Type B pancreatic cell (in vitro differentiated cells): ENCODE data around the gene FGD4. TPM values are rescaled to one million over a fixed set of nuclear protein-coding genes. Genes with fewer than 3 reads are reported as not detected.

Source experiments
- DNase-seq: peaks from one replicate; pipeline ENCODE4 v3.0.0; 2021; ENCODE audit warnings: mixed read lengths; ENCODE audit not compliant: unreplicated experiment; ENCODE audit errors: extremely low spot score
- H3K27ac Mint-ChIP-seq: 2 replicates; pipeline ENCODE4 v1.8.0; 2021; ENCODE audit warnings: mild to moderate bottlenecking, mixed read lengths
- H3K27me3 Mint-ChIP-seq: 2 replicates; pipeline ENCODE4 v1.8.0; 2021; ENCODE audit warnings: mixed read lengths
- H3K36me3 Mint-ChIP-seq: 2 replicates; pipeline ENCODE4 v1.8.0; 2021; ENCODE audit warnings: mixed read lengths
- H3K4me1 Mint-ChIP-seq: one replicate; pipeline ENCODE4 v1.8.0; 2021; ENCODE audit warnings: mixed read lengths; ENCODE audit not compliant: unreplicated experiment
- H3K4me3 Mint-ChIP-seq: 2 replicates; pipeline ENCODE4 v1.8.0; 2021; ENCODE audit warnings: mild to moderate bottlenecking, mixed read lengths
- H3K9me3 Mint-ChIP-seq: 2 replicates; pipeline ENCODE4 v1.8.0; 2021; ENCODE audit warnings: mixed read lengths
- CTCF ChIP-seq: fragments of 200-600 bp; sonication (generic); conservative IDR thresholded peaks from 2 replicates; pipeline ENCODE4 v1.5.0; 2021; ENCODE audit warnings: antibody characterized with exemption, mild to moderate bottlenecking
- total RNA-seq: library from RNA; stranded (reverse); gene quantifications from 2 replicates; pipeline ENCODE4 v1.2.1, GENCODE V29; 2021; ENCODE audit warnings: low replicate concordance

Gene FGD4
- total RNA-seq, 1 donor from 2014 or later = 26.7 TPM

- Mint-ChIP-seq H3K27me3 (no peaks in the 10 kb centered on the region), H3K27ac (peak overlapping the region; percentile 86), H3K4me3 (peak overlapping the region; percentile 57), H3K4me1 (peaks cover 15% of the 10 kb centered on the region), H3K9me3 (no peaks in the 10 kb centered on the region), H3K36me3 (peaks cover 11% of the 10 kb centered on the region)
- no peak for DNase-seq
- no peak for TF ChIP-seq CTCF
Measured at GRCh38 chr12:32446316-32447119, 47.2 kb downstream of the FGD4 start.

GRCh38 chr12:32448586-32448985, 49.2 kb downstream of the FGD4 start:
- no peak for TF ChIP-seq CTCF
- H3K4me1 Mint-ChIP-seq = peaks cover 15% of the 10 kb centered on the region
- no peak for DNase-seq

GRCh38 chr12:32450363-32450762, 51.0 kb downstream of the FGD4 start:
- Mint-ChIP-seq H3K36me3 (peaks cover 1% of the 10 kb centered on the region), H3K4me3 (no peak overlapping the region), H3K9me3 (no peaks in the 10 kb centered on the region)

More at GRCh38 chr12:32448586-32448985, 49.2 kb downstream of the FGD4 start:
- Mint-ChIP-seq H3K36me3 (peaks cover 8% of the 10 kb centered on the region), H3K27ac (peak overlapping the region; percentile 8), H3K9me3 (no peaks in the 10 kb centered on the region), H3K27me3 (no peaks in the 10 kb centered on the region), H3K4me3 (no peak overlapping the region)

GRCh38 chr12:32450768-32451167, 51.4 kb downstream of the FGD4 start:
- Mint-ChIP-seq H3K27ac (no peak overlapping the region), H3K9me3 (no peaks in the 10 kb centered on the region), H3K4me3 (no peak overlapping the region), H3K27me3 (no peaks in the 10 kb centered on the region), H3K4me1 (peaks cover 9% of the 10 kb centered on the region), H3K36me3 (no peaks in the 10 kb centered on the region)
- no peak for DNase-seq
- TF ChIP-seq CTCF = no peak

More at GRCh38 chr12:32450363-32450762, 51.0 kb downstream of the FGD4 start:
- peaks cover 9% of the 10 kb centered on the region for H3K4me1 Mint-ChIP-seq
- no peak overlapping the region for H3K27ac Mint-ChIP-seq
- H3K27me3 Mint-ChIP-seq = no peaks in the 10 kb centered on the region
- no peak for TF ChIP-seq CTCF
- DNase-seq = no peak

- no peaks in the 10 kb centered on the region for H3K9me3 Mint-ChIP-seq
- H3K27me3 Mint-ChIP-seq = no peaks in the 10 kb centered on the region
- no peak overlapping the region for H3K27ac Mint-ChIP-seq
- TF ChIP-seq CTCF = no peak
- no peak overlapping the region for H3K4me3 Mint-ChIP-seq
- H3K36me3 Mint-ChIP-seq = no peaks in the 10 kb centered on the region
- peaks cover 3% of the 10 kb centered on the region for H3K4me1 Mint-ChIP-seq
- no peak for DNase-seq
Measured at GRCh38 chr12:32451816-32452215, 52.5 kb downstream of the FGD4 start.
